Stomach (tissue), 4 donors: Measurements from ENCODE around the gene DPH6.

Experiments
- EP300 ChIP-seq: sonication (generic); formaldehyde crosslinking; IDR thresholded peaks from one replicate; pipeline ENCODE4 v1.6.1; 2017; ENCODE audit warnings: antibody characterized with exemption
- POLR2AphosphoS5 ChIP-seq, 3 donors: sonication (generic); formaldehyde crosslinking; IDR thresholded peaks; one replicate each; pipeline ENCODE4 v1.6.1; 2016; ENCODE audit warnings: antibody characterized with exemption in 3 of 3
- TF ChIP-seq, protein P1 (sequence below), 7 experiments: fragments of 450-650 bp in 4 of 7; fragments of 200-600 bp in 3 of 7; sonication (generic) in 3 of 7; IDR thresholded peaks; one replicate each; pipeline ENCODE4 v1.5.1; 2016 to 2019; ENCODE audit warnings: antibody characterized with exemption in 7 of 7, control low read depth in 2 of 7, mild to moderate bottlenecking in 1 of 7

DNA sequence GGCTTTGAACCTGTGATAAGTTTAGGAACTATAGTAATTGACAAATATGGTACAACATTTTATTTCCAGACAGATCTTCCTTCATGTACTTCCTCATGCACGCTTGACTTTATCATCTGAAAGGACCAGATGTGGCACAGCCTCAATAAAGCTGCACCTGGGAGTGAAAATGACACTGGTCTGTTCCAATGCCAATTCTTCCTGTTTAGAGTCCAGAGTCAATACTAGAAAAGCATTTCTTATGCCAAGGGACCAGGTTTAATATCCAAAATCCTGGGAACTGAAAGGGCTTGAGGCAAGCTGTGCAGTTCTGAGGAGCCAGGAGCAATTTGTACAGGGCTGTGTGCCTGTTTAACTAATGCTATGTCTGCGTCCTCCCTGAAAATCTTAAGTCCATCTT is 15.3 kb downstream of the DPH6 start:
- TF ChIP-seq, protein P1, sequence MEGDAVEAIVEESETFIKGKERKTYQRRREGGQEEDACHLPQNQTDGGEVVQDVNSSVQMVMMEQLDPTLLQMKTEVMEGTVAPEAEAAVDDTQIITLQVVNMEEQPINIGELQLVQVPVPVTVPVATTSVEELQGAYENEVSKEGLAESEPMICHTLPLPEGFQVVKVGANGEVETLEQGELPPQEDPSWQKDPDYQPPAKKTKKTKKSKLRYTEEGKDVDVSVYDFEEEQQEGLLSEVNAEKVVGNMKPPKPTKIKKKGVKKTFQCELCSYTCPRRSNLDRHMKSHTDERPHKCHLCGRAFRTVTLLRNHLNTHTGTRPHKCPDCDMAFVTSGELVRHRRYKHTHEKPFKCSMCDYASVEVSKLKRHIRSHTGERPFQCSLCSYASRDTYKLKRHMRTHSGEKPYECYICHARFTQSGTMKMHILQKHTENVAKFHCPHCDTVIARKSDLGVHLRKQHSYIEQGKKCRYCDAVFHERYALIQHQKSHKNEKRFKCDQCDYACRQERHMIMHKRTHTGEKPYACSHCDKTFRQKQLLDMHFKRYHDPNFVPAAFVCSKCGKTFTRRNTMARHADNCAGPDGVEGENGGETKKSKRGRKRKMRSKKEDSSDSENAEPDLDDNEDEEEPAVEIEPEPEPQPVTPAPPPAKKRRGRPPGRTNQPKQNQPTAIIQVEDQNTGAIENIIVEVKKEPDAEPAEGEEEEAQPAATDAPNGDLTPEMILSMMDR (IDR thresholded peaks at IDR 0.05): no peak
- no peak for TF ChIP-seq POLR2AphosphoS5 (IDR thresholded peaks at IDR 0.05)
- TF ChIP-seq EP300: no peak
